Measurements from ENCODE around the gene OSGIN1.

Gene OSGIN1

DNA sequence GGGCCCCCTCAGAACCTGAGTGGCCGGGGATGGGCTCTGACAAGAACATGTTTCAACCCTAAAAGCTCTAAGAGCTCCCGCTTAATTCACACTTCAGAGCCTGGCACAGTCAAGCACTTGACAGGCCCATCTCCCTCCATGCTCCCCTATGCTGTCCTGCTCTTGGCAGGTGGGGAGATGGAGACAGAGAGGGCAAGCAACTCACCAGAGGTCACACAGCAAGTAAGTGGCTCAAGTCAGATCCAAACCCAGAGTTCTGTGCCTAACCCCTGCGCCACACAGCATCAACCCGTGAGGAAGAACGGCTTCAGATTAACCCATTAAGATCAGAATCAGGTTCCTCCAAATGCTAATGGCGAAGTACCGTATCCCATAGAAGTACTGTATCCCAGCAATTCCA is 51.4 kb downstream of the OSGIN1 start:
- DNase-seq (ENCODE audit: low read depth) = no peak
- no peak overlapping the region for H3K4me3 ChIP-seq (ENCODE audit: low read depth, low read length)
- TF ChIP-seq, protein P1, sequence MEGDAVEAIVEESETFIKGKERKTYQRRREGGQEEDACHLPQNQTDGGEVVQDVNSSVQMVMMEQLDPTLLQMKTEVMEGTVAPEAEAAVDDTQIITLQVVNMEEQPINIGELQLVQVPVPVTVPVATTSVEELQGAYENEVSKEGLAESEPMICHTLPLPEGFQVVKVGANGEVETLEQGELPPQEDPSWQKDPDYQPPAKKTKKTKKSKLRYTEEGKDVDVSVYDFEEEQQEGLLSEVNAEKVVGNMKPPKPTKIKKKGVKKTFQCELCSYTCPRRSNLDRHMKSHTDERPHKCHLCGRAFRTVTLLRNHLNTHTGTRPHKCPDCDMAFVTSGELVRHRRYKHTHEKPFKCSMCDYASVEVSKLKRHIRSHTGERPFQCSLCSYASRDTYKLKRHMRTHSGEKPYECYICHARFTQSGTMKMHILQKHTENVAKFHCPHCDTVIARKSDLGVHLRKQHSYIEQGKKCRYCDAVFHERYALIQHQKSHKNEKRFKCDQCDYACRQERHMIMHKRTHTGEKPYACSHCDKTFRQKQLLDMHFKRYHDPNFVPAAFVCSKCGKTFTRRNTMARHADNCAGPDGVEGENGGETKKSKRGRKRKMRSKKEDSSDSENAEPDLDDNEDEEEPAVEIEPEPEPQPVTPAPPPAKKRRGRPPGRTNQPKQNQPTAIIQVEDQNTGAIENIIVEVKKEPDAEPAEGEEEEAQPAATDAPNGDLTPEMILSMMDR (IDR thresholded peaks at IDR 0.05; ENCODE audit: low read depth, low read length, missing control alignments) = no peak

DNA sequence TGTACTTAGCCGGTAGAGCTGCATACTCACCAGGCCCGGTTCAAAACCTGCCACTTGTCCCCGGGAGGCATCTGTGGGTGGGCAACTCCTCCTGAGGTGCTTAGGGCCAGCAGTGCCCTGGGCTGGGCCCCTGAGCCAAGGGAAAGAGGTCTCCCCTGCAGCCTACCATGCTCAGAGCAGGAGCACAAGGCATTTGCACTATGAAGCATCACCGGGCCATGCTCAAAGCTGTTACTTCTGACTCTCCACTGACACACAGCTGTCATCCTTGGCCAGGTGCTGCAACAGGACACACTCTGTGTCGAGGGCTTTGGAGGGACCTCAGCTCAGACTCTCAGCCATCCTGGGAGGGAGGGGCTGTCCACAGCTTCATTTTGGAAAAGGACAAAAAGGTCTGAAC is 52.4 kb downstream of the OSGIN1 start:
- H3K4me3 ChIP-seq (ENCODE audit: low read depth, low read length) = no peak overlapping the region
- no peak for DNase-seq (ENCODE audit: low read depth)
- TF ChIP-seq, protein P1 (IDR thresholded peaks at IDR 0.05; ENCODE audit: low read depth, low read length, missing control alignments) = no peak

DNA sequence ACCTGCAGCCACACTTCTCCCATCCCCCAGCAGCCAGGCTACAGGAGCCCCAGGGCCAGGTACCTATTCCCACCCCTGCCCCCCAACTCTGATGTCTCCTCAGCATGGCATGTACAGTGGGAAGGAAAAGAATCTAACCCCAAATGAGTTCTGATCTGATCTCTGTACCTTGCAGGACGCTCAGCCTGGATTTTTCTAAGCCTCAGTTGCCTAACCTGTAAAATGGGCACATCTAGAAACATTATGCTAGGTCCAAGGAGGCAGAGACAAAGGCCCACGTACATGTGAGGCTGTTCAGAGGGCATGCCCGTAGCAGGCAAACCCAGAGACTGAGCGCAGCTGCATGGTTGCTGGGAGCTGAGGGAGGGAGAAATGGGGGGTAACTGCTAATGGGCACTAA is 54.5 kb downstream of the OSGIN1 start:
- H3K4me3 ChIP-seq (ENCODE audit: low read depth, low read length) = no peak overlapping the region
- TF ChIP-seq, protein P1 (IDR thresholded peaks at IDR 0.05; ENCODE audit: low read depth, low read length, missing control alignments) = no peak

DNA sequence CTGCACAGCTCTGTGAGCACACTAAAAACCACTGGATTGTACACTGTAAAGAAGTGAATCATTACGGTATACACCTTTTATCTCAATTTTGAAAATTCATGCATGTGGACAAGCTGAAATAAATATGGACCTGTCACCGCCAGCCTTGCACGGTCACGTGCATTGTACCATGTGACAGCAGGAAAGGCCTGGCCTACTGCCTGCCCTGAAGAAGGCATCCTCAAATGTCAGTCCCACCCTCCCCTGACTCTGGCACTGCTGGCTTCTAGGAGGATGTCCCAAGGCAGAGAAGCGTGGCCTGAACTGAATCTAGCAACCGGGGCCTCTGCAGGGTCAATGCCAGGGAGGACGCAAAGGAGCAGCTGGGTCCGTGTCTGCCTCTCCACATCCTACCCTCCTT is 54.9 kb downstream of the OSGIN1 start:
- no peak for DNase-seq (ENCODE audit: low read depth)
- TF ChIP-seq, protein P1 (IDR thresholded peaks at IDR 0.05; ENCODE audit: low read depth, low read length, missing control alignments) = no peak
- H3K4me3 ChIP-seq (ENCODE audit: low read depth, low read length) = no peak overlapping the region

More for the DNA sequence above, 54.5 kb downstream of the OSGIN1 start:
- no peak for DNase-seq (ENCODE audit: low read depth)

DNA sequence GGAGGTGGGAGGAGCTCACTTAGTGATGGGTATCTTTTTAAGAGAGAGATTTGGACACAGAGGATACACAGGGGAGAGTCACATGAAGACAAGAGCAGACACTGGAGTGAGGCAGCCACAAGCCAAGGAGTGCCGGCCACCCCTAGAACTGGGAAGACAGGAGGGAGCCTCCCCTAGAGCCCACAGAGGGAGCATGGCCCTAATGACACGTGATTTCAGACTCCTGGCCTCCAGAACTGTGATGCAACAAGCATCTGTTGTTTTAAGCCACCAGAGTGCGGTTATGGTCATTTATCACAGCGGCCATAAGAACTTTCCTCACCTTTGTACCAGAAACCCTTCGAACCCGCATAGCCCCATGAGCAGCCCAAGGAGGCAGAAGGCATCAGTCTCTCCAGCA is 56.2 kb downstream of the OSGIN1 start:
- H3K4me3 ChIP-seq (ENCODE audit: low read depth, low read length) = no peak overlapping the region

DNA sequence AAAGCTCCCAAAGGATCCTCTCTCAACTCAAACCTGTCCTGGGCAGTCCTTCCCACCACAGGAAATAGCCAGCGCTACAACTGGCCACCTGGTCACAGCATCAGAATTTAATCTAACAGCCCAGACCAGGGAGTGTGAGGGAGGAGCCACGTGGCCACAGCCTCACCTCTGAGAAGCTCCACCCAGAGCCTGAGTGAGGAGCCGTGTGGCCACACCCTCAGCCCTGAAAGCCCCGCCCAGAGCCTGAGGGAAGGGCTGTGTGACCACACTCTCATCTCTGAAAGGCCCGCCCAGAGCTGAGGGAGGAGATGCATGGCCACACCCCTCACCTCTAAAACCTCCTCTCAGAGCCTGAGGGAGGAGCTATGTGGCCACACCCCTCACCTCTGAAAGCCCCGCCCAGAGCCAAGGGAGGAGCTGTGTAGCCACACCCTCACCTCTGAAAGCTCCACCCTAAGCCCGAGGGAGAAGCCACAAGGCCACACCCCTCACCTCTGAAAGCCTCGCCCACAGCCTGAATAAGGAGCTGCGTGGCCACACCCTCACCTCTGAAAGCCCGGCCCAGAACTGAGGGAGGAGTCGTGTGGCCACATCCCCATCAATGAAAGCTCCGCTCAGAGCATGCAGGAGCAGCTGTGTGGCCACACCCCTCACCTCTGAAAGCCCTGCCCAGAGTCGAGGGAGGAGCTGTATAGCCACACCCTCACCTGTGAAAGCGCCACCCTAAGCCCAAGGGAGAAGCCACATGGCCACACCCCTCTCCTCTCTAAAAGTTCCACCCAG is 60.9 kb downstream of the OSGIN1 start:
- no peak overlapping the region for H3K4me3 ChIP-seq (ENCODE audit: low read depth, low read length)
- TF ChIP-seq, protein P1 (IDR thresholded peaks at IDR 0.05; ENCODE audit: low read depth, low read length, missing control alignments) = no peak
- DNase-seq (ENCODE audit: low read depth) = peak; percentile 74

More for the DNA sequence above, 56.2 kb downstream of the OSGIN1 start:
- no peak for DNase-seq (ENCODE audit: low read depth)
- TF ChIP-seq, protein P1 (IDR thresholded peaks at IDR 0.05; ENCODE audit: low read depth, low read length, missing control alignments) = no peak

Data from GM12864 (cell line).